ENCODE data around the gene SCART1.

DNA sequence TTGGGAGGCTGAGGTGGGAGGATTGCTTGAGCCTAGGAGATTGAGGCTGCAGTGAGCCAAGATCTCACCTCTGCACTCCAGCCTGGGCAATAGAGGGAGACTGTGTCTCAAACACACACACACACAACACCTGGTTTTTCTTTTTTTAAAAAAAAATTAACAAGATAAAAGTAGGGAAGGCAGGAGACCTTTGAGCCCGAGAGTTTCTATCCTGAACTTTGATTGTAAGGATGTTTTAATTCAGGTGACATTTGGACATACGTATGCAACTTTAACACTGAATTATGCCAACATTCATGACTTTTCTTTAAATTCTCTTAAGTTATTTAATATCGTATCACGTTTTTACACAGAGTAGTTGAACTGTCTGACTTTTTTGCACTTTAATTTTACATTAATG lies 61.7 kb downstream of the SCART1 start:
- TF ChIP-seq, protein P1, sequence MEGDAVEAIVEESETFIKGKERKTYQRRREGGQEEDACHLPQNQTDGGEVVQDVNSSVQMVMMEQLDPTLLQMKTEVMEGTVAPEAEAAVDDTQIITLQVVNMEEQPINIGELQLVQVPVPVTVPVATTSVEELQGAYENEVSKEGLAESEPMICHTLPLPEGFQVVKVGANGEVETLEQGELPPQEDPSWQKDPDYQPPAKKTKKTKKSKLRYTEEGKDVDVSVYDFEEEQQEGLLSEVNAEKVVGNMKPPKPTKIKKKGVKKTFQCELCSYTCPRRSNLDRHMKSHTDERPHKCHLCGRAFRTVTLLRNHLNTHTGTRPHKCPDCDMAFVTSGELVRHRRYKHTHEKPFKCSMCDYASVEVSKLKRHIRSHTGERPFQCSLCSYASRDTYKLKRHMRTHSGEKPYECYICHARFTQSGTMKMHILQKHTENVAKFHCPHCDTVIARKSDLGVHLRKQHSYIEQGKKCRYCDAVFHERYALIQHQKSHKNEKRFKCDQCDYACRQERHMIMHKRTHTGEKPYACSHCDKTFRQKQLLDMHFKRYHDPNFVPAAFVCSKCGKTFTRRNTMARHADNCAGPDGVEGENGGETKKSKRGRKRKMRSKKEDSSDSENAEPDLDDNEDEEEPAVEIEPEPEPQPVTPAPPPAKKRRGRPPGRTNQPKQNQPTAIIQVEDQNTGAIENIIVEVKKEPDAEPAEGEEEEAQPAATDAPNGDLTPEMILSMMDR (IDR thresholded peaks at IDR 0.05) = no peak
- TF ChIP-seq EP300 (IDR thresholded peaks at IDR 0.05) = no peak
